CD4-positive, alpha-beta T cell treated with Interleukin-15 for 4 hours (primary cell): ENCODE measurements around the gene ANKRD34C.

ENCODE experiments used
- DNase-seq: peaks from one replicate; pipeline ENCODE4 v3.0.0-alpha.2; 2020; ENCODE audit warnings: low spot score

ANKRD34C gene

GRCh38 chr15:79282371-79283251 lies at the start of gene ANKRD34C:
Gene ANKRD34C (plus strand): TSS chr15:79282722. CDS start chr15:79293285, 10,563 bp downstream.
- no peak for DNase-seq

- DNase-seq: no peak
Measured at GRCh38 chr15:79233236-79233635, 49.3 kb upstream of the ANKRD34C start.

GRCh38 chr15:79240036-79240435 lies 42.5 kb upstream of the ANKRD34C start:
- no peak for DNase-seq

- no peak for DNase-seq
Measured at GRCh38 chr15:79243723-79244122, 38.8 kb upstream of the ANKRD34C start.

- DNase-seq: no peak
Measured at GRCh38 chr15:79244876-79245275, 37.6 kb upstream of the ANKRD34C start.

- DNase-seq: no peak
Measured at GRCh38 chr15:79248183-79248582, 34.3 kb upstream of the ANKRD34C start.

GRCh38 chr15:79257454-79257853 lies 25.1 kb upstream of the ANKRD34C start:
- no peak for DNase-seq

GRCh38 chr15:79261836-79262235 lies 20.7 kb upstream of the ANKRD34C start:
- DNase-seq: no peak

- DNase-seq: no peak
Measured at GRCh38 chr15:79265167-79265566, 17.4 kb upstream of the ANKRD34C start.

GRCh38 chr15:79265987-79266579 lies 16.4 kb upstream of the ANKRD34C start:
- no peak for DNase-seq

- DNase-seq: no peak
Measured at GRCh38 chr15:79283252-79284048, 928 bp downstream of the ANKRD34C start.

GRCh38 chr15:79290642-79291275 lies 8.2 kb downstream of the ANKRD34C start:
- DNase-seq: no peak

- no peak for DNase-seq
Measured at GRCh38 chr15:79292011-79292410, 9.5 kb downstream of the ANKRD34C start.

- no peak for DNase-seq
Measured at GRCh38 chr15:79294075-79294474, 11.6 kb downstream of the ANKRD34C start.

GRCh38 chr15:79296583-79296982 lies 14.1 kb downstream of the ANKRD34C start:
- no peak for DNase-seq

GRCh38 chr15:79299126-79299840 lies 16.8 kb downstream of the ANKRD34C start:
- DNase-seq: no peak

GRCh38 chr15:79299841-79300235 lies 17.3 kb downstream of the ANKRD34C start:
- no peak for DNase-seq

- no peak for DNase-seq
Measured at GRCh38 chr15:79307251-79307650, 24.7 kb downstream of the ANKRD34C start.

GRCh38 chr15:79308874-79309273 lies 26.4 kb downstream of the ANKRD34C start:
- DNase-seq: no peak

- DNase-seq: no peak
Measured at GRCh38 chr15:79310612-79310984, 28.1 kb downstream of the ANKRD34C start.
